GM23248 (cell line): ENCODE data around the gene TFAP2B.

Source experiments
- EZH2 ChIP-seq: fragments of 200-600 bp; sonication (generic); IDR thresholded peaks from 2 replicates; pipeline ENCODE4 v1.6.1; 2018; ENCODE audit warnings: antibody characterized with exemption, mild to moderate bottlenecking; ENCODE audit not compliant: insufficient read depth, poor library complexity, severe bottlenecking
- EZH2phosphoT487 ChIP-seq: fragments of 200-600 bp; sonication (generic); IDR thresholded peaks from 2 replicates; pipeline ENCODE4 v1.6.1; 2018; ENCODE audit warnings: antibody characterized with exemption, moderate library complexity, mild to moderate bottlenecking, low read depth; ENCODE audit not compliant: insufficient read depth

GRCh38 chr6:50824552-50824951, 5.9 kb downstream of the TFAP2B start:
- TF ChIP-seq EZH2phosphoT487 (no peak), EZH2 (no peak)
